Mesendoderm (in vitro differentiated cells): ENCODE results near the gene SAPCD1.

Experiments
- DNase-seq: peaks from one replicate; pipeline ENCODE4 v3.0.0; 2013
- H2AK5ac ChIP-seq: 2 replicates; pipeline ENCODE4 v1.6.1; 2013; ENCODE audit warnings: low read length, inconsistent platforms
- H2BK120ac ChIP-seq: 2 replicates; pipeline ENCODE4 v1.6.1; 2013; ENCODE audit warnings: low read depth, mild to moderate bottlenecking, low read length, moderate library complexity, mixed read lengths
- H2BK15ac ChIP-seq: replicated peaks from 2 replicates; pipeline ENCODE4 v1.6.1; 2013; ENCODE audit warnings: low read depth, mild to moderate bottlenecking, moderate library complexity
- H2BK5ac ChIP-seq: 2 replicates; pipeline ENCODE4 v1.6.1; 2013; ENCODE audit warnings: low read length, inconsistent platforms
- H3K18ac ChIP-seq: 2 replicates; pipeline ENCODE4 v1.6.1; 2013; ENCODE audit warnings: mild to moderate bottlenecking, low read length, mixed read lengths
- H3K23ac ChIP-seq: one replicate; pipeline ENCODE4 v1.6.1; 2013; ENCODE audit warnings: low read length
- H3K27ac ChIP-seq: 2 replicates; pipeline ENCODE4 v1.5.1; 2013; ENCODE audit warnings: low read depth, mild to moderate bottlenecking, inconsistent platforms, low read length, moderate library complexity
- H3K27me3 ChIP-seq: 2 replicates; pipeline ENCODE4 v1.6.1; 2013; ENCODE audit warnings: low read length, control low read depth, mild to moderate bottlenecking, inconsistent platforms; ENCODE audit not compliant: insufficient read depth, poor library complexity
- H3K36me3 ChIP-seq: 2 replicates; pipeline ENCODE4 v1.6.1; 2013; ENCODE audit warnings: low read length, inconsistent platforms; ENCODE audit not compliant: control insufficient read depth, insufficient read depth
- H3K4ac ChIP-seq: one replicate; pipeline ENCODE4 v1.6.1; 2013; ENCODE audit warnings: low read depth, mild to moderate bottlenecking, low read length, moderate library complexity
- H3K4me1 ChIP-seq: 2 replicates; pipeline ENCODE4 v1.6.1; 2013; ENCODE audit warnings: low read depth, low read length, inconsistent platforms; ENCODE audit not compliant: control insufficient read depth
- H3K4me2 ChIP-seq: 2 replicates; pipeline ENCODE4 v1.6.1; 2013; ENCODE audit warnings: low read length
- H3K4me3 ChIP-seq: 2 replicates; pipeline ENCODE4 v1.5.1; 2013; ENCODE audit warnings: mild to moderate bottlenecking, low read length
- H3K56ac ChIP-seq: one replicate; pipeline ENCODE4 v1.6.1; 2013; ENCODE audit warnings: low read length
- H3K79me1 ChIP-seq: 2 replicates; pipeline ENCODE4 v1.6.1; 2013; ENCODE audit warnings: low read length, inconsistent platforms
- H3K79me2 ChIP-seq: 2 replicates; pipeline ENCODE4 v1.6.1; 2013; ENCODE audit warnings: mild to moderate bottlenecking, low read length; ENCODE audit not compliant: control insufficient read depth, insufficient read depth
- H3K9ac ChIP-seq: 2 replicates; pipeline ENCODE4 v1.6.1; 2013; ENCODE audit warnings: low read length, inconsistent platforms
- H4K5ac ChIP-seq: one replicate; pipeline ENCODE4 v1.6.1; 2013; ENCODE audit warnings: low read length
- H4K8ac ChIP-seq: one replicate; pipeline ENCODE4 v1.6.1; 2013; ENCODE audit warnings: low read depth, mild to moderate bottlenecking, control low read depth, low read length, moderate library complexity
- WGBS: extraction: QIAGEN DNeasy Blood & Tissue Kit; methylation state at CpG from one replicate; pipeline ENCODE4 v1.1.7; 2013; ENCODE audit warnings: low lambda C conversion rate, missing lambda C conversion rate; ENCODE audit not compliant: insufficient coverage; ENCODE audit errors: extremely low coverage; 5-methylcytosine and 5-hydroxymethylcytosine counted together

The SAPCD1 gene

GRCh38 chr6:31723245-31723979 lies 39.0 kb upstream of the SAPCD1 start, which contains the start of gene MPIG6B:
TSS of gene MPIG6B (plus strand) at chr6:31723373. CDS start at chr6:31723384, 11 bp downstream.
- no peak within 1 kb of the TSS for H3K18ac ChIP-seq
- peaks cover 2% of the 10 kb centered on the region for H3K4me1 ChIP-seq
- H3K79me2 ChIP-seq = no peaks in the 10 kb centered on the region
- H2BK5ac ChIP-seq = no peak within 1 kb of the TSS
- no peak within 1 kb of the TSS for H3K27ac ChIP-seq
- no peak within 1 kb of the TSS for H3K56ac ChIP-seq
- no peak within 1 kb of the TSS for H3K4me3 ChIP-seq
- H3K79me1 ChIP-seq = peaks cover 6% of the 10 kb centered on the region
- no peak within 1 kb of the TSS for H2BK120ac ChIP-seq
- WGBS = no CpG with 5 or more reads among the region's 46 CpGs
- no peak within 1 kb of the TSS for H4K5ac ChIP-seq
- no peaks in the 10 kb centered on the region for H3K27me3 ChIP-seq
- peaks cover 4% of the 10 kb centered on the region for H3K36me3 ChIP-seq
- no peak within 1 kb of the TSS for H3K4ac ChIP-seq
- no peak within 1 kb of the TSS for H4K8ac ChIP-seq
- H3K9ac ChIP-seq = no peak within 1 kb of the TSS
- no peak within 1 kb of the TSS for H2AK5ac ChIP-seq
- H3K23ac ChIP-seq = no peak within 1 kb of the TSS
- no peak within 1 kb of the TSS for H3K4me2 ChIP-seq
- no peak within 1 kb of the TSS for H2BK15ac ChIP-seq
- no peak for DNase-seq

- WGBS = no CpG with 5 or more reads among the region's 25 CpGs
Observed at GRCh38 chr6:31723980-31724691, 38.3 kb upstream of the SAPCD1 start.

GRCh38 chr6:31725502-31726350 lies 36.7 kb upstream of the SAPCD1 start:
- Histone ChIP-seq H3K4ac (no peak overlapping the region), H2AK5ac (no peak overlapping the region), H4K8ac (no peak overlapping the region), H3K79me2 (peaks cover 4% of the 10 kb centered on the region), H3K36me3 (peaks cover 4% of the 10 kb centered on the region), H2BK15ac (no peak overlapping the region), H3K27me3 (no peaks in the 10 kb centered on the region), H3K4me2 (no peak overlapping the region), H4K5ac (no peak overlapping the region), H3K18ac (no peak overlapping the region), H3K23ac (no peak overlapping the region), H3K27ac (no peak overlapping the region), H3K4me1 (peaks cover 3% of the 10 kb centered on the region), H2BK5ac (no peak overlapping the region), H3K4me3 (no peak overlapping the region), H3K79me1 (peaks cover 10% of the 10 kb centered on the region), H2BK120ac (no peak overlapping the region), H3K56ac (no peak overlapping the region), H3K9ac (no peak overlapping the region)
- DNase-seq = no peak
- WGBS = no CpG with 5 or more reads among the region's 12 CpGs

More at GRCh38 chr6:31723980-31724691, 38.3 kb upstream of the SAPCD1 start:
- Histone ChIP-seq H3K27me3 (no peaks in the 10 kb centered on the region), H4K5ac (no peak overlapping the region), H3K4ac (no peak overlapping the region), H3K9ac (no peak overlapping the region), H3K79me1 (peaks cover 10% of the 10 kb centered on the region), H3K36me3 (peaks cover 4% of the 10 kb centered on the region), H2BK5ac (no peak overlapping the region), H2AK5ac (no peak overlapping the region), H3K4me1 (peaks cover 3% of the 10 kb centered on the region), H3K4me3 (no peak overlapping the region), H3K4me2 (no peak overlapping the region), H4K8ac (no peak overlapping the region), H3K18ac (no peak overlapping the region), H3K56ac (no peak overlapping the region), H3K27ac (no peak overlapping the region), H2BK120ac (no peak overlapping the region), H2BK15ac (no peak overlapping the region), H3K23ac (no peak overlapping the region), H3K79me2 (peaks cover 4% of the 10 kb centered on the region)
- no peak for DNase-seq

DNA sequence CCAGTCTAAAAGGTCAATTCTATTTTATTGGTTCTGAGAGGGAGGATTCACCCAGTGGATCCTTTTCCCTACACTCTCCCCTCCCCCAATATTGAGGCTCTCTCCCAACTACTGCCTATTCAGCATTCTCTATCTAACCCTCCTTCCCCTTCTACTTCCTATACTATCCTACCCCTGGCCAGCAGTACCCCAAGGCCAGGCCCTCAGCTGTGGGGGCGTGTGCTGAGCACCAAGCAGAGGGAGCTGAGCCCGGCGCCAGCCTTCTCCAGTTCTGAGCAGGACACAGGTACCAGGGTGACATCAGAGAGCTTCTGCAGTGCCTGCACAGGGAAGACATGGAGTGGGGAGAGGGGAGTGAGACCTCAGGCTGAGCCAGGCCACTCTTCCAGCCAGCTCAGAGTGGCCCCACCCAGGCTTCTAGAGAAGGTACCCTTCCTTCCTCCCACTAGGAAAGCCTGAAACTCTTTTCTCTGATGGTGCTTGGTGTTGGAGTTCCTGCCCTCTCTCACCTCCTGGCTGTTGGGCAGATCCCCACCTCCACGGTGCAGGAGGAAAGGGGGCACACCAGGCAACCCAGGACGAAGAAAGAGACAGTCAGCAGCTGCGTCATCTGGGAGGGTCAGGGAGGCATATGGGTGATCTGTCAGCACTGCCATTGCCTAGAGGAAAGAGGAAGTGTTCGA lies 35.3 kb upstream of the SAPCD1 start:
- Histone ChIP-seq H2BK120ac (no peak overlapping the region), H3K79me1 (peaks cover 10% of the 10 kb centered on the region), H4K8ac (no peak overlapping the region), H3K56ac (no peak overlapping the region), H3K18ac (no peak overlapping the region), H2AK5ac (no peak overlapping the region), H2BK15ac (no peak overlapping the region), H3K79me2 (peaks cover 4% of the 10 kb centered on the region), H3K4ac (no peak overlapping the region), H3K4me3 (no peak overlapping the region), H3K27me3 (no peaks in the 10 kb centered on the region), H3K36me3 (peaks cover 10% of the 10 kb centered on the region), H3K4me1 (peaks cover 3% of the 10 kb centered on the region), H4K5ac (no peak overlapping the region), H3K9ac (no peak overlapping the region), H3K27ac (no peak overlapping the region), H3K23ac (no peak overlapping the region), H3K4me2 (no peak overlapping the region), H2BK5ac (no peak overlapping the region)
- no peak for DNase-seq
- no CpG with 5 or more reads among the region's 7 CpGs for WGBS
